ENCODE measurements around the gene PTPRN2.

PTPRN2 gene

DNA sequence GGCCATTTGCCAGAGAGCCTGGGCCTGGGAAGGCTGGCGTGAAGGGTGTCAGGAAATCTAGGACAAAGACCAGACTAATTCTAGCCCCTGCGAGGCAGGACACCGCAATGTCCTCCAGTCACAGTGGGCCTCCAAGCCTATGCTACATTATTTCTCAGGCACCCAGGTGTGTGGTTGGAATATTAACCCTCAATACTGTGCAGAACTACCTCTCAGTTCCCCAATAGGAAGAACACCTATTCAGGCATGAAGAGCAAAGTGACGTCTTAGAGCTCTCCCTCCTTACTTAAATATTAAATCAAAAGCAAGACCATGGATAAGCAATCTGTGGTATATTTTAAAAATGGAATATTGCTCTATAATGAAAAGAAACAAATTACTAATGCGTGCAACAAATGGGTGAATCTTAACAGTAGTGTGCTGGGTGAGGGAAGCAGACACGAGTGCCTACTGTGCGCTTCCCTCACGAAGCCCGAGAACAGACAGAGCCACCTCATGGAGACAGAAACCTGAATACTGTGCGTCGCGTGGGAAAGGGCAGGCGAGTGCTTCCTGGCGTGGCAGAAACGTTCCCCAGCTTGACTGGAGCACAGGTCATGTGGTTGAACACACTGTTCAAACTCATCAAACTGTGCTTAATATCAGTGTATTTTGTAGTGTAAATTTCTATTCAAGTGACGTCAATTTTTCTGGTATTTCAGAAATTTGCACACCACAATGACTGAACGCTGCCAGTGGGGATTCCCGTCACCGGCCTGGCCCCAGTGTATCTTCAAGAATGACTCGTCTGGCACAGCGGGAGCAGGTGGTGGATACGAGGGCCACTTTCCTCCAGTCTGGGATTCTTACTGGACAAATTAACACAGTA is 15.5 kb upstream of the PTPRN2 start:
- no peak for DNase-seq (ENCODE audit: low read depth)

DNA sequence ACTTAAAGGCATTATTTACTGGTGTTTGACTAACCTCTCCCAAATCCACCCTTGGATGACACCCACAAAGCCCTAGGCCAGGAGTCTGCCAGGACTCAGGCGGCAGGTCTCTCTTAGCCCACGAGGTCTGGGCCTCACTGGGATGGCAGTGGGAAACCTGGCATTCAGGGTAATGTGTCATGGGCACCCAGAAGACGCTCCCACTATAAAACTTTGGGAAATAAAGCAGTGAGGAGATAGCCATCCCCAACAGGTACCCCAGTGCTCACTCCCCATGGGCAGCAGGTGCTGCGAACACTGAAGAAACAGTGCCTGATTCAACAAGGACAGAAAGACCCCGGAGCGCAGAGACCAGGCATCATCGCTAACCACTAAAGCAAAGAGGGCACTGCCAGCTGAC is 14.4 kb upstream of the PTPRN2 start:
- DNase-seq (ENCODE audit: low read depth) = no peak

DNA sequence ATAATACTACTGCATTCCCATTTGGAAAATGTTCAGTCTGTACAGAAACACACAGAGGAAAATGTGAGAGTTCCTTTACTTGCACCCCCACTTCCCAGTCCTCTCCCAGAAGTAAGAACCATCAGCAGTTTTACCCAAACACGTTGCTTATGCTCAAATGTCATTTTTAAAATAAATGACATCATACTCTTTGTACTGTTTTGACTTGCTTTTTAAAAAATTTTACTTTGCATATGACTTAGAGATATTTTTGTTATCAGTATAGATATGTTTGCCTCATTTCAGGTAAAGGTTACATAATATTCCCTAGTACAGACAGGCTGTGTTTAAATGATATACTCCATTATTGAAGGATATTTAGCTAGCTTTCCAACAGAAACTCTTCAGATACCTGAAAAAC is 13.5 kb upstream of the PTPRN2 start:
- DNase-seq (ENCODE audit: low read depth) = no peak

DNA sequence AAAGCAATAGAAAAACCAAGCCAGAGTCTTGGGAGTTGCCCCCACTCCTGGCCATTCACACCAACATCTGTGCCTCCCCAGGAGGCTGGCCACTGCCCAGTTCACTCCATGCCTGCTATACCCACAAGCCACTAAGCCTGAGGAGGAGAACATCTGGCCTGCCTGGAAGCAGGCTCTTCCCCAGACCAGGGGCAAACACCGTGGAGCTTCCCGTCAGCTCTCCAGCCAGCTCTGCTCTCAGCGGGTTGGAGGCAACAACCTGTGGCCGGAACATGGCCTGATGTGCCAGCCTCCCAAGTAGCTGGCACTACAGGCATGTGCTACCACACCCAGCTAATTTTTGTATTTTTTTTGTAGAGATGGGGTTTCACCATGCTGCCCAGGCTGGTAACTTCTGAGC is 9.1 kb upstream of the PTPRN2 start:
- DNase-seq (ENCODE audit: low read depth) = no peak

DNA sequence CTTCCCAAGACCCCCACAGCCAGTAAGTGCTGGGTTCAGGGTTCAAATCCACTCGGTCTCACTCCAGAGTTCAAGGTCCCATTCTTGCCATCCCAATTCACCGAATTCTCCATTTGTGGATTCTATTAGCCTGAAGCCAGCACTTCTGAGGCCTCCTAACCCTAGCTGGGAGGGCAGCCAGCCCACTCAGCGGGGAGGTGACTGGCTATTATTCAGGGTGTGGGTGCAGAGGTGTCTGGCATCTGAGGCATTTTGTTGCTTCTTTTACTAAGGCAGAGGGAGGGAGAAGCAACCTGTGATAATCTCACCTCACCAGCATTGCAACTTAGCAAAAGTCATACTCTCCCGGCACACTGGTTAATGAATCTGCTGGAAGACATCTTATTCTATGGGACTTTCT is 8.7 kb upstream of the PTPRN2 start:
- DNase-seq (ENCODE audit: low read depth) = no peak

DNA sequence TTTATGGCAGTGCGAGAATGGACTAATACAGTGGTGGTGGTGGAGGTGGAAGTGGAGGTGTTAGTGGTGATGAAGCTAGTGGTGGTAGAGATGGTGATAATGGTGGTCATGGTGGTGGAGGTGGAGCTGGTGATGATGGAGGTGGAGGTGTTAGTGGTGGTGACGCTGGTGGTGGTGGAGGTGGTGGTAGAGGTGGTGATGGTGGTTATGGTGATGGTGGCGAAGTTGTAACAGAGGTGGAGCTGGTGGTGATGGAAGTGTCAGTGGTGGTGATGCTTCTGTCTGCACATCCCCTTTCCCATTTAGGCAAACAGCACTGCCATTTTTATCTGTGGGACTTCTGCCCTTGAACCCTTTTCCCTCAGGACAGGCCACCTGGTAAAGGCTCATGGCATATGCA is 7.4 kb upstream of the PTPRN2 start:
- no peak for DNase-seq (ENCODE audit: low read depth)

DNA sequence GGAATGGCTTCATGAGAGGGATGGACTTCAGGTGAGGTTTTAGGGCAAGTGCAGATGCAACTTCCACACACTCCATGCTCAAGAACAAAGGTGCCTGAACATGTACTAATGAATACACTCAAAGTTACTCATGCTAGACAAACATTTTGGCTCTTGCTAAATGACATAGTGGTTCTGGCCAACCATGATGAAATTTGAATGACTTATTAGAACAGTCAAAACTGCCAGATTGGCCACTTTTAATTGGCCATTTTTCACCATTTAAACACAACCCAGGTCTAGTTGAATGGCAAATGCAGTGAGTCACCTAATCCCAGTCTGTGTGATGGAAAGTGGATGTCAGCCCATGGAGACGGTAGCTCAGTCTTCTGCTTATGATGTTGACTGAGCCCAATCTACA is 4.9 kb upstream of the PTPRN2 start:
- no peak for DNase-seq (ENCODE audit: low read depth)

DNA sequence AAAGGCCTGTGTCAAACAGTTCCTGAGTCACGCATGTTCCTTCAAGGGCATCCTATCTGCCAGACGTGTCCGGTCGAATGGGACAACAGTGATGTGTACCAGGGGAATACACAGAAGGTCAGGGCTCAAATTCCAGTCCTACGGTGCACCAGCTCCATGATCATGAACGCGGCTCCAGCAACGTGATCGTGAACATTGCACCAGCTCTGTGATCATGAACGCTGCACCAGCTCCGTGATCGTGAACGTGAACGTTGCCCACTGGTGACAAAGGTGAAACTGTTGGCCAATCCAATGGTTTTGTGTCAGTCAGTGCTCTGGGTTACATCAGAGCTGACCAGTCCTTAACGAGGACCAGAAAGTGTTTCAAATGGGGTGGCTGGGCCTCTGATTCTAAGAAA is 4.3 kb upstream of the PTPRN2 start:
- DNase-seq (ENCODE audit: low read depth) = no peak

DNA sequence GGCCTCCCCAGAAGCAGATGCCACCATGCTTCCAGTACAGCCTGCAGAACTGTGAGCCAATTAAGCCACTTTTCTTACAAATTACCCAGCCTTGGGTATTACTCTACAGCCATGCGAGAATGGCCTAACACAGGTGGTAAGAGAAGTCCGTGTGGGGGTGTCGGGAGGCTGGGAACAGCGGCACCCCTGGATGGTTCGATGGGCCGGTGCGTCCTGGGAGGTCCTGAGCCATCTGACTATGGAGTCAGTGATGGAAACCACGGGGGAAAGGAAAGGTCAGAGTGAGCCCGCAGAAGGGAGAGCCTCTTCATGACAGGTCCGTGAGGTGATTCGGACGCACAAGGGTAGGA is 2.5 kb upstream of the PTPRN2 start:
- no peak for DNase-seq (ENCODE audit: low read depth)

DNA sequence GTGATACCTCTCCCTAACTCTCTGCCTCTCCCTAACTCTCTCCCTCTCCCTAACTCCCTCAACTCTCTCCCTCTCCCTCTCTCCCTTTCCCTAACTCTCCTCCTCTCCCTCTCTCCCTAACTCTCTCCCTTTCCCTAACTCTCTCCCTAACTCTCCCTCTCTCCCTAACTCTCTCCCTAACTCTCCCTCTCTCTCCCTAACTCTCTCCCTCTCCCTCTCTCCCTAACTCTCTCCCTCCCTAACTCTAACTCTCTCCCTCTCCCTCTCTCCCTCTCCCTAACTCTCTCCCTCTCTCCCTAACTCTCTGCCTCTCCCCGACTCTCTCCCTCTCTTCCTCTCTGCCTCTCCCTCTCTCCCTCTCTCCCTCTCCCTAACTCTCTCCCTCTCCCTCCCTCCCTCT is 2.0 kb upstream of the PTPRN2 start:
- no peak for DNase-seq (ENCODE audit: low read depth)

DNA sequence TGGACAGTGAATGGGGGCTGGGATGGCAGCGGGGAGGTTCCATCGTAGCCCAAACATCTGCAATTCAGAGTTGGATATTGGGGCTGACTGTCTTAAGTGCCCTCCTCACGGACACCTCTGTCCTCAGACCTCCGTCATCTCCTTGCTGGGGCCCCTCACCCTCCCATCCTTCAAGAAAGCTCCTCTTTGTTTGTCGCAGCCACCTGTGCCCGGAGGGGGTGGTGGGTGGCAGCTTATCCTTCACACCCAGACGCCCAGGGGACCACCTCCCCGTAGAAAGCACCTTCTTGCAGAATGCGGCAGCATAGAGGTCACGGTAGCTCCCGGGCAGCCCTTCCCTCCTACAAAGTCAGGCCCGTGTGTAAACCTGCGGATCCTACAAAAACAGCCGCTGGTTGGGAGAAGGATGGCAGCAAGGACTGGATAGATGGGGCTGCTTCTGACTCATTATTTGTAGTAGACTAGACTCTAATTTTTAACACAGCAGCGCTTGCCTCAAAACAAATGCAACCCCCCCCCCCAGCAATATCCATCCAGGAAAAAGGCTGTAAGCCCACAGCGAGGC is 1.3 kb upstream of the PTPRN2 start:
- DNase-seq (ENCODE audit: low read depth) = no peak

DNA sequence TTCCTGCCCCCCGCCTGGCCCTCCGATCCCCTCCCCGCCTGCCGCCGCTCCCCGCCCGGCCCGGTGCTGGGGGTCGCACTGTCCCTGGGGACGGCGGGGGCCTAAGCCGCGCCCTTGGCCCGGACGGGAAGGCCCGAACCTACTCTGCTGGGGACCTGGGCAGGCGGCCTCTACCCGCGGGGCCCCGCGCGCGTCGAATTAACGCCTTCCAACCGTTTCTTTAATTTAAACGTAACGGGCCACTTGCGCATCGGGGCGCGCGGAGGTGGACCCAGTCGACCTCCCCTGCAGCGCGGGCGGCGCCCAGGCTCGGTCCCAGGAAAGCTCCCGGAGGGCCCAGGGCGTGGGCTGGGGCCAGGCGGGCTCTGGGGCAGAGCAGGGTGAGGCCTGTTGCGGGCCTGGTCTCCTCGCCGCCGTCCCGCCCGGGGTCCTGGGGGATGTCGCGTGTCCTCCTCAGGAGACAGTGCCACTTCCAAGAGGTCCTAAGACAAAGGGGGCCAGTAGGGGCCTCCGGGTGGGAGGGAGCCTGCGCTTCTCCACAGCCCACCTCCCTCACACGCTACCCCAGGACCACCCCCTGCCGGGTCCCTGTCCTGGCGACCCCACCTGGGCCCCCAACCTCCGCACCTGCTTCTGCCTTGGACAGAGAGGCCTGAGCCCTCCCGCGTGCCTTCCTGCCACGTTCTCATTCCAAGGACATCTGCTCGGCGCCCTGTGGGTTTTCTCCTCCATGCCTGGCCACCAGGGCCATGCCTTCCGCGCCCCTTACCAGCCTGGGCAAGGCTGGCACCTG is 658 bp upstream of the PTPRN2 start:
- no peak for DNase-seq (ENCODE audit: low read depth)

DNA sequence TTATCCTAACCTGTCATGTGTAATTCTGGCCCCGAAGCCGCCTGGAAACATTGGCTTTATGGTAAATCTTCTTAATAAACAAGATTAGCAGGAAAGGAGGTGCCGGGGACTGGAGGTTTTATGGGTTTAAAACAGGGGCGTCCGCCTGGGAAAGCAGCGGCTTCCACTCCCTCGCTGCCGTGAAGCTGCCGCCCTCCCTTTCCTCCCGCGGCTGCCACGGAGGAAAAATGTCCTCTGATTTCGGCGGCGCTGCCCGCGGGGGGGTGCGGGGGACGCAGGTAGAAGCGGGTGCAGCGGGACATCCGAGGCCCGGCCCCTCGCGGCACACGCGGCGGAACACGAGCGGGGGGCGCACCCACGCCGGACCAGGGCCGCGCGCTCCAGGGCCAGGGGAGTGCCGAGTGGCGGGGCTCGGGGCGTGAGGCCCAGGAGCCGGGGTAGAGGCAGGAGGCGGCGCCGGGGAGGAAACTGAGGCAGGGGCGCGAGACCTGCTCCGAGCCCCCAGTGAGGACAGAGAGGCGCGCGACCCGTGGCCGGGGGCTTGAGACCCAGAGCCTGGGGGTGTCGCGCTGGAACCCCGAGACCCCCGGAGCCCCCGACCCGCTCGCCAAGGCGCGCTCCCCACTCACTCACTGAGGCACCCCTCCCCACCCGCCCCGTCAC is 993 bp downstream of the PTPRN2 start:
- no peak for DNase-seq (ENCODE audit: low read depth)

DNA sequence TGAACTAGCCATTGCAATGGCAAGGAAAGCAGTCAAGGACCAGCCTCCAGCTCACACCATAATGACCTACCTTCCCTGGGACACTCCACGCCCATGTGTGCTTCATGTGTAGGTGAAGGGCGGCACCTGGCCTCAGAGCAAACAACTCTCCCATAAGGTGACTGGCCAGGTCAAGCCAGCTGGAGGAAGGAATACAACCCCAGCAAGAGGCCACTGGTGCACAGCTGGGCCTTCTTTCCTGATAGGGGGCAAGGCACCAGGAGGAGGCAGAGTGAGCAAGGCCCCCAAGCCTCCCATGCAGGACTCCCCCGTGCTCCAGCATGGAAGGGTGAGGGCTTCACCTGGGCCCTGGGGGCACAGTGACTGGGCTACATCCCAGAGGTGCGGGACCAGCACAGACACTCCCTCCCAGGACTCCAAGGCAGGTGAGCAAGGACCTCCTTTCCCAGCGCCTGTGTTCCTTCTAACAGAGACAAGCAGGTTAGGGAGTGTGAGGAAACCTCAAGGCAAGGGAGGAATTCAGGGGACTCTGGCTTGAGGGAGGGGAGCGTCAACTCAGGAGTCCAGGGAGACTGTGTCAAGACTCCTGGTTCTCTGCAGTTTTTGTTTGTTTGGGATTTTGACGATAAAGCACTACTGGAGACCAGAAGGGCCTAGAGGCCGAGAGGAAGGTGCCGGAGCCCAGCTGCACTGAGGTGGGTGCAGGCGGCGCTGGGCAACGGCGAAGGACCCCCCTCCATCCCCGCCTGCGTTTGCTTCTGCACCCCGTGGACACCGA is 1.7 kb downstream of the PTPRN2 start:
- DNase-seq (ENCODE audit: low read depth) = no peak

DNA sequence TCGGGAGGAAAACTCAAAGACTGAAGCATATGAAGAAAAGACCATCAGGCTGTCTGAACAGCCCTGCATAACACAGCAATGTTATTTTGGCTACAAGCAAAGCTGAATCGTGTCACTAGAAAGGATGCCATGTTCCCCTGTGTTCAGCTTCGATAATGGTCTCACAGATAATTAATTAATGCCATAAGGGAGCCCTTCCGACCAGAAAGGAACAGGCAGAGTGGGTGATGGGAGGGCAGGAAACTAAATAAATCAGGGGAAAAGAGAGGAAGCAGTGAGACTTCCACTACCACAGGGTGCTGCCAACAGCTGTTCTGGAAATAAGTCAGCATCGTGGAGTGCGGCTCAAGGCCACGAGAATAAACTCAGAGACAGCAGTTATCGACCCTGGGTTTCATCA is 3.2 kb downstream of the PTPRN2 start:
- no peak for DNase-seq (ENCODE audit: low read depth)

DNA sequence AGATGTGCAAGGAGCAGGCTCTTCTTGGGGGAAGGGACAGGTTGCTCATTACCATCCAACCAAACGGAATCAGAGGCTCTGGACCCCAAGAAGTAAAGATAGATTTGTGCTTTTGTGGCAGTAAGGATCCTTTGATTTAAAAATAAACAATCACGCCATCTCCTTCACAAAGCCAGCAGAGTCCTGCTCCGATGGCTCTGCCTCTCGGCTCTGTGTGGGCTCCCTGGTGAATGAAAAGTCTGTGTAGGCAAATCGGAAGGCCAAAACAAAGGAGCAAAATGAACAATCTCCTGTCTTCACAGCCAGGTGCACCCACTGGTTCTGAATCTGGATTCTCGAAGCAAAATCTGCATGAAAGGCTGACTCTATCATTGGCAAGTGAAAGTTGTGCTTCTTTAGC is 3.8 kb downstream of the PTPRN2 start:
- DNase-seq (ENCODE audit: low read depth) = no peak

DNA sequence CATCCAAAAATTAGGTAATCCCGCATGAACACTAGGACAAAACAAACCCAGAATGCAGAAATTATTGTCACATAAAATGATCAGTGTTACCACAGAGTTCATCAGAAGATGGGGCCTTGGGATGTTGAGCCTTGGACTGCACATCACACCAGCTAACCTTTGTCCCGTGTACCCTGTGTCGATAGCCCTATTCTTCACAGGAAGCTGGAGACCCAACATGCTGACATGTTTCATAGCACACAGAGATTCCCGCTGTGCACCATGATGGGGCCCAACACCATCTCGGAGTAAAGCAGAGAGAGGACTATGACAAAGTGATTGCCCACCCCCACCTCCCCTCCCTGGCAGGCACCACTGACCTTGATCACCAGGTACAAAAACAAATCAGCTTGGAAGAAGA is 4.5 kb downstream of the PTPRN2 start:
- no peak for DNase-seq (ENCODE audit: low read depth)

DNA sequence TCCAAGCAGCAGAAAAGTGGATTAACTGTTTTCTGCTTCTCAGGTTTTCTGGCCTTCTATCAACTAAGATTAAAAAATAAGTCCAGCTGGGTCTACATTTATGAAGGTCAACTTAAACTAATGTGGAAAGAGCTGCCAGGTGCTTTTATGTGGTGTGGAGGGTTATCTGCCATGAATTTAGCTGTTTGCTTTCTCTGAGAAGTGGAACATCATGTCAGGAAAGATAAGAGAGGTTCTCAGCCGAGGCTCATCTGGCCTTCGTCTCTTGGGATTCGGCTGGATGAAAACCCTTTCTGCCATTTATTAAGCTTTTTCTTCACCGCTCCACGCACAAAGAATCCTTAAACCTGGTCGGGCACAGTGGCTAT is 5.5 kb downstream of the PTPRN2 start:
- no peak for DNase-seq (ENCODE audit: low read depth)

DNA sequence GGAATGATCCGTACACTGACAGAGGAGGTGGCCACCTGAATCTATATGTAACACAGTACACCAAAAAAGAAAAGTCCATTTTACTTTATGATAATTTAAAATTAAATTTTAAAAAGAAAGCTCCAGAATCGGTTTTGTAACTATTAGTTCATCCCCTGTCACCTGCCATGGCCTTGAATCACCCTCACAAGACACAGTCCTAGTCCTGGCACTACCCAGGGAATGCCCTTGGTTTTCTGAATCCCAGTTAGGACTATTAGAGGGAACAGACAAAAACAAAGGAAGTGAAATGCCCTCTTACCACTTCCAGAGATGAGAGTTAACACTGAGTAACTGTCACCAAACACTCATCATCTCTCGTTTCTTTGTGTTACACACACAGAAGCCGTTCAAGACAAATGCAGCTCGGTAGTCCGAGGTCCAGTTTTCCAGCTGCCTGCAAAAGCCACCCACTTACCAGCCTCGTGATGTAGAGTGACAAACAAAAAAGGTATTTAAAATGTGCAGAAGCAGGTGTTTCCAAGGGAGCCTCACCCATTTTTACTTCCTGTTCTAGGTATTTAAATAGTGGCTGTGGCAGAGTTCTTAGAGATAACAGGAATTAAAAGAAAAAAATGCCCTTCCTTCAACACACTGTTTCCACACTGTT is 6.1 kb downstream of the PTPRN2 start:
- DNase-seq (ENCODE audit: low read depth) = no peak

DNA sequence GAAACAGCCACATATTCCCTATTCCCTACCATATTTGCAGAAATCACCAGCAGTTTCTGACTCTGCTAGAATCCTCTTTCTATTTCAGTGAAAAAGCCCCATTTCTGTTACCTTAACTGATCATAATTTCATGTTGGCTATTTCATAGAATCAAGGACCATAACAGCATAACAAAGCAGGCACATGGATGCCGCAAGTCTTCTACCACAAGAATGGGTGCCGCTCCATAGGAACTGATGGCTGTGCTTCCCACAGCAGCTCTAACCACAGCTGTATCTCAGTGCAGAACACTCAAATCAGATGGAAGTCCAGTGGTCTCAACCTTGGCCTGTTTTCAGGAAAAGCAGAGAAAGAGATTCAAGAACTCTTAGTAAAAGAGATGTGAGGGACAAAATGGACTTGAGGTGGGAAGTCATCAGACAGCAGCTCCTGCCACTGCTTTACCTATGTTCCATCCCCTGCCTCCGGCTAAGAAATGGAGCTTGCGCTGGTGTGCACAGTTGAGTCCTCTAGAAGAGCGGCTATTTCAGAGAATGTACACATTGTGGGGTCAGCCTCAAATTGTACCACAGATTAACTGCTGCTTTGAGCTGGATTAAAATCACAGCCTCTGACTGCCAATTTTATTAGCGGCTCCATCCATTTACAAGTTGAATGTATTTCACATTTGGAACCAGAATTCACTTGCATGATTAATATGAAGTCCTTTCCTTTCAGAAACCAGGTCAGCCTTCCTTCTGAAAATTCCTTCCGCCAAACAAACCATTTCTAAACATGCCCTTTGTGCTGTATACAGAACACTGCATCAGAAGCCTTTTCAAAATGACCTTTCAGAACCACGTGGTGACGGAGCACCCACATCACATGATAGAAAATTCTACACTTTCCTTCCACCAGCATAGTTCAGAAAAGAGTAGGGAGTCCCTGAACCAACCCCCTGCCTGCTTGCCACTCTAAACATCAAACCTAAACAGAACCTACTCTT is 7.7 kb downstream of the PTPRN2 start:
- no peak for DNase-seq (ENCODE audit: low read depth)
